ENCODE results near the gene RAB17. TPM values are rescaled to one million over a fixed set of nuclear protein-coding genes. Genes with fewer than 3 reads are reported as not detected.

The RAB17 gene, protein sequence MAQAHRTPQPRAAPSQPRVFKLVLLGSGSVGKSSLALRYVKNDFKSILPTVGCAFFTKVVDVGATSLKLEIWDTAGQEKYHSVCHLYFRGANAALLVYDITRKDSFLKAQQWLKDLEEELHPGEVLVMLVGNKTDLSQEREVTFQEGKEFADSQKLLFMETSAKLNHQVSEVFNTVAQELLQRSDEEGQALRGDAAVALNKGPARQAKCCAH
- 1 to 10 TPM in 3 of 4 donors, under 1 TPM in 1; 0.26 to 4.6 (median 4.0) TPM for total RNA-seq

DNA sequence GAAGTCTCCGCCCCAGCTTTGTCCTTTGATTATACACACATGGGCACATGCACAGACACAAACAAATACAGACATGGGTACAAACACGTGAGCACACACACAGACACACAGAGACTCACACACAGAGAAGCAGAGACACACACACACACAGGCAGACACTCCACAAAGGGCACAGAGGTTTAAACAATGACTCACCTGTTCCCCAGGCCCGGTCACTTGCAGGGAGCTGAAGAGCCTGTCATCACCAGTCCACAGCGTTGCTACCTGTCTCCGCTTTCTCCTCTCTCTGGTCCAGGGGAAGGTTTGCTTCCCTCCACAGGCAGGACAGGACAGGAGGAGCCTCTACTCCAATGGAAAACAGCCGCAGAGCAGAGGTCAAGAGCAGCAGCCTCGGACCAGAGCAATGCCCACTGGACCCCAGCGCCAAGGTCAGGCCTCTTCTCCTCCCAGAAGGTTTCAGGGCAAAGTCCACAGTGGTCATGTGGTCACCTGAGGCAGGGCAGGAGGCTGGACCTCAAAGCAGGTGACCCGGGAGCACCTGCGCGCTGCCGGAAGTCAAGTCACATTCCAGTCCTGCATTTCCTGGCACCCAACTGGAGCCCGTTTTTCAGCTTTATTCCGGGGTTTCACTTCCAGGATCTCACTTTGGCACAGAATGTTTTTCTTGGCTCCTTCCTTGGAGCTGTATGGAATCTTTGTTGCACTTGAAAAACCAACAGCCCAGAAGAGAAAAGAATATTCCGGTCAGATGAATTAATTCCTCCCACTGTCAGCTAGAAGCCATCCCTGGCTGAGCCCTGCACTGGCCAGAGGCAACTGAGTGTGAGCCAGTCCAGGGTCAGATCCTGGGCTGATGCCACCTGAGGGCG, at the start of gene RAB17:
Gene RAB17 (minus strand): TSS at position 463 of the 869 bp plus-strand sequence. CDS start 4,580 bp downstream, outside the sequence.
- Histone ChIP-seq H3K9me3 (no peaks in the 10 kb centered on the region), H3K36me3 (no peaks in the 10 kb centered on the region), H3K27ac (no peak within 1 kb of the TSS), H3K27me3 (no peaks in the 10 kb centered on the region), H3K4me3 (no peak within 1 kb of the TSS), H3K4me1 (no peaks in the 10 kb centered on the region)
- intact Hi-C loops (cut with DNase I; ENCODE audit: low total_unique reads), result no loop called here
- no peak for TF ChIP-seq POLR2A (IDR thresholded peaks at IDR 0.05)
- TF ChIP-seq, protein P1, sequence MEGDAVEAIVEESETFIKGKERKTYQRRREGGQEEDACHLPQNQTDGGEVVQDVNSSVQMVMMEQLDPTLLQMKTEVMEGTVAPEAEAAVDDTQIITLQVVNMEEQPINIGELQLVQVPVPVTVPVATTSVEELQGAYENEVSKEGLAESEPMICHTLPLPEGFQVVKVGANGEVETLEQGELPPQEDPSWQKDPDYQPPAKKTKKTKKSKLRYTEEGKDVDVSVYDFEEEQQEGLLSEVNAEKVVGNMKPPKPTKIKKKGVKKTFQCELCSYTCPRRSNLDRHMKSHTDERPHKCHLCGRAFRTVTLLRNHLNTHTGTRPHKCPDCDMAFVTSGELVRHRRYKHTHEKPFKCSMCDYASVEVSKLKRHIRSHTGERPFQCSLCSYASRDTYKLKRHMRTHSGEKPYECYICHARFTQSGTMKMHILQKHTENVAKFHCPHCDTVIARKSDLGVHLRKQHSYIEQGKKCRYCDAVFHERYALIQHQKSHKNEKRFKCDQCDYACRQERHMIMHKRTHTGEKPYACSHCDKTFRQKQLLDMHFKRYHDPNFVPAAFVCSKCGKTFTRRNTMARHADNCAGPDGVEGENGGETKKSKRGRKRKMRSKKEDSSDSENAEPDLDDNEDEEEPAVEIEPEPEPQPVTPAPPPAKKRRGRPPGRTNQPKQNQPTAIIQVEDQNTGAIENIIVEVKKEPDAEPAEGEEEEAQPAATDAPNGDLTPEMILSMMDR (IDR thresholded peaks at IDR 0.05), result no peak
- no peak for DNase-seq

DNA sequence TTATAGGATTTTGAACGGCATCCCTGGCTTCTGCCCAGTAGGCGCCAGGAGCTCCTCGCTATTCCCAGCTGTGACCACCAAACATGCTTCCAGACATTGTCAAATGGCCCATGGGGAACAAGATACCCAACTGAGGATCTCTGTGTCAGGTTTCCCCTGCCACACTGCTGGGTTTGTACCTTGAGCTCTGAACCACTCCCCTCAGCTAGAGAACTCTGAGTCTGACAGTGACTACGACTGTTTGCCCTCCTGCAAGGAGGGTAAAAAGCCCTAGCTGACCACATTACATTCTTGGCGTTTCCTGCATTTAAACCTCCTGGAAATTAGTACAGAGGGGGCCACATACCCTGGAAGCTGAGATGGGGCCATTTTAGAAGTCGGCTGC, 49.3 kb upstream of the RAB17 start:
- no peak for TF ChIP-seq POLR2A (IDR thresholded peaks at IDR 0.05)
- TF ChIP-seq, protein P1 (IDR thresholded peaks at IDR 0.05), result no peak
- Histone ChIP-seq H3K27ac (no peak overlapping the region), H3K4me3 (no peak overlapping the region), H3K27me3 (no peaks in the 10 kb centered on the region), H3K36me3 (no peaks in the 10 kb centered on the region), H3K4me1 (no peaks in the 10 kb centered on the region), H3K9me3 (no peaks in the 10 kb centered on the region)
- DNase-seq, result no peak
- intact Hi-C loops (cut with DNase I; ENCODE audit: low total_unique reads), result no loop called here

DNA sequence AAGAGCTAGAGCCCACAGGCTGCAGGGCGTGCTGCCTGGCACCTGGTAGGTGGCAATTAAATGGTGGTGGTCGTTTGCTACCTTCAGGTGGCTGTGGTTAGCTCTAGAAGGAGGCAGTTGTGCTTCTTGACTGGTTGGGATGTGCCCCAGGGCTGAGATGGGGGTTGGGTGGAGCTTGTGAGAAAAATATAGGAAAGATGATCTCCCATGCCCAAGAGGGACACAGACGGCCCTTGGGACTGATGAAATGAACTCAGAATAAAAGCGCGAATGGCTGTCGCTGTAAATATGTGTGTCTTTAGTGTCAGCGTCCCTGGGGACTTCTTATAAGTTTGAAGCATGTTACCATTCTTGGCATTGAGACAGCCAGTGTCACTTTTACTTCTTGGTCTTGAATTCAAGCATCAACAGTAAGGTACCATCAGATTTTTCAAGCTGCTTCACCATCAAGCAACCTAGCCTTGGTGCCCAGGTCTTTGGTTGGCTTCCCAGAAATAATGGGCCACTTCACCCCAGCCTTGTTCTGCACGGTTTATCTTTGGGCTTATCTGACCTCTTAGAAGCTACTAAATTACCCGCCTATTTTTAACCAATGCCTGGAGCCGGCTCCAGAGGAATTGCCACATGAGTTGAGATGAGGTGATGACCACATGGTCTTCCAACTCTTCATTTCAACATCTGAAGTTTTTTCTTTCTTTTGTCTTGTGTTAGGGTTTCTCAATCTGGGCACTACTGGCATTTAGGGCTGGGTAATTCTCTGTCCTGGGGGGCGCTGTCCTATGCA, 48.7 kb upstream of the RAB17 start:
- H3K27me3 ChIP-seq, result no peaks in the 10 kb centered on the region
- H3K27ac ChIP-seq, result no peak overlapping the region
- TF ChIP-seq POLR2A (IDR thresholded peaks at IDR 0.05), result no peak
- TF ChIP-seq, protein P1 (IDR thresholded peaks at IDR 0.05), result no peak
- no peaks in the 10 kb centered on the region for H3K36me3 ChIP-seq
- H3K9me3 ChIP-seq, result no peaks in the 10 kb centered on the region
- DNase-seq, result no peak
- no peaks in the 10 kb centered on the region for H3K4me1 ChIP-seq
- H3K4me3 ChIP-seq, result no peak overlapping the region
- intact Hi-C loops (cut with DNase I; ENCODE audit: low total_unique reads), result no loop called here

DNA sequence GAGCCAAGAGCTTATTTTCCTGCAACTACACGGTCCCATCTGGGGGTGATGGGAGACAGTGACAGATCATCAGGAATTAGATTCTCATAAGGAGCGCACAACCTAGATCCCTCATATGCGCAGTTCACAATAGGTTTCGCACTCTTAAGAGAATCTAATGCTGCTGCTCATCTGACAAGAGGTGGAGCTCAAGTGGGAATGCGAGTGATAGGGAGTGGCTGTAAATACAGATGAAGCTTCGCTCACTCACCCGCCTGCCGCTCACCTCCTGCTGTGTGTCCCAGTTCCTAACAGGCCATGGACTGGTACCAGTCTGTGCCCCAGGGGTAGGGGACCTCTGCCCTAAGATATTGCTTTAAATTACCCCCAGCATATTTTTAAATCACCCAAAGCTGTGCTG, 47.6 kb upstream of the RAB17 start:
- no peak for TF ChIP-seq POLR2A (IDR thresholded peaks at IDR 0.05)
- TF ChIP-seq, protein P1 (IDR thresholded peaks at IDR 0.05), result no peak
- no peaks in the 10 kb centered on the region for H3K9me3 ChIP-seq
- intact Hi-C loops (cut with DNase I; ENCODE audit: low total_unique reads), result no loop called here

More for the DNA sequence above, 47.6 kb upstream of the RAB17 start:
- Histone ChIP-seq H3K27me3 (no peaks in the 10 kb centered on the region), H3K27ac (no peak overlapping the region), H3K4me3 (no peak overlapping the region), H3K4me1 (no peaks in the 10 kb centered on the region), H3K36me3 (no peaks in the 10 kb centered on the region)
- no peak for DNase-seq

All from uterus (tissue), 4 donors.